ENCODE data around the gene TP53I11.

DNA sequence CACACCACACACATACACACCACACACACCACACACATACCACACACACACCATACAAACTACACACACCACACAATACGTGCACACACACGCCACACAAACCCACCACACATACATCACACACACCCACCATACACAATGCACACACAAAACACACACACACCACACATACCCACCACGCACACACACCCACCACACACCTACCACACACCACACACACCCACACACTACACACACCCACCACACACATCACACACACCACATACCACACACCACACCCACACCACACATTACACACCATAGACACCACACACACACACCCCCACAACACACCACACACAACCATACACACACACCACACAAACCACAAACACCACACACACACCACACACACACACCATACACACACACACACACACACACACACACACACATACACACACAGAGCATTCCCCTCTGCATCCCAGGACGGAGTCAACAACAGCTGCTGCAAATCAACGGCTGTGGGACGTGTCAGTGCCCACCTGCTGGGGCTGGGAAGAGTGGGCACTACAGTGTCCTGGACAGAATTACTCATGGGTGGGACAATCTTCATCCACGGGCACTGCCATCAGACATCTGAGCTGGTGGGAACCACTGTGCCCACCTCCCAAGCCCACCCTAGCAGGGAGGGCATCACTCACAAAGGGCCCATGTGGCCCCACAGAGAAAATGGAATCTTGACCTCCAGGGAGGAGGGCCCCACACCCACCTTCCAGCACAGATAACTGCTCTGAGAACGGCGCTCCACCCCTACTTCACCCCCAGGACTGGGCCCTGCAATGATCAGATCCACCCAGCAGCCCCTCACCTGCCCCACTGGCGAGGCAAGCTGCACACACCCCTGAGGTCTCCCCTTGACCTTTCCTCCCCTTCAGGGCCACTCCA lies 8.4 kb downstream of the TP53I11 start:
- TF ChIP-seq, protein P1, sequence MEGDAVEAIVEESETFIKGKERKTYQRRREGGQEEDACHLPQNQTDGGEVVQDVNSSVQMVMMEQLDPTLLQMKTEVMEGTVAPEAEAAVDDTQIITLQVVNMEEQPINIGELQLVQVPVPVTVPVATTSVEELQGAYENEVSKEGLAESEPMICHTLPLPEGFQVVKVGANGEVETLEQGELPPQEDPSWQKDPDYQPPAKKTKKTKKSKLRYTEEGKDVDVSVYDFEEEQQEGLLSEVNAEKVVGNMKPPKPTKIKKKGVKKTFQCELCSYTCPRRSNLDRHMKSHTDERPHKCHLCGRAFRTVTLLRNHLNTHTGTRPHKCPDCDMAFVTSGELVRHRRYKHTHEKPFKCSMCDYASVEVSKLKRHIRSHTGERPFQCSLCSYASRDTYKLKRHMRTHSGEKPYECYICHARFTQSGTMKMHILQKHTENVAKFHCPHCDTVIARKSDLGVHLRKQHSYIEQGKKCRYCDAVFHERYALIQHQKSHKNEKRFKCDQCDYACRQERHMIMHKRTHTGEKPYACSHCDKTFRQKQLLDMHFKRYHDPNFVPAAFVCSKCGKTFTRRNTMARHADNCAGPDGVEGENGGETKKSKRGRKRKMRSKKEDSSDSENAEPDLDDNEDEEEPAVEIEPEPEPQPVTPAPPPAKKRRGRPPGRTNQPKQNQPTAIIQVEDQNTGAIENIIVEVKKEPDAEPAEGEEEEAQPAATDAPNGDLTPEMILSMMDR (IDR thresholded peaks at IDR 0.05): no peak
- no peak for TF ChIP-seq EZH2 (IDR thresholded peaks at IDR 0.05)

All from neural progenitor cell (in vitro differentiated cells).